Effector CD8-positive, alpha-beta T cell (primary cell): Measurements from ENCODE around the gene OBSL1.

Source experiments
- DNase-seq: peaks from one replicate; lab custom pipeline; 2025; lab: John Stamatoyannopoulos, UW

OBSL1 gene

GRCh38 chr2:219596954-219597551, 25.7 kb upstream of the OBSL1 start:
- no peak for DNase-seq

- no peak for DNase-seq
Observed at GRCh38 chr2:219595256-219595655, 23.9 kb upstream of the OBSL1 start.

GRCh38 chr2:219593154-219593553, 21.8 kb upstream of the OBSL1 start:
- no peak for DNase-seq

- DNase-seq = no peak
Observed at GRCh38 chr2:219592736-219593135, 21.4 kb upstream of the OBSL1 start.

- no peak for DNase-seq
Observed at GRCh38 chr2:219591091-219591490, 19.8 kb upstream of the OBSL1 start.

DNA sequence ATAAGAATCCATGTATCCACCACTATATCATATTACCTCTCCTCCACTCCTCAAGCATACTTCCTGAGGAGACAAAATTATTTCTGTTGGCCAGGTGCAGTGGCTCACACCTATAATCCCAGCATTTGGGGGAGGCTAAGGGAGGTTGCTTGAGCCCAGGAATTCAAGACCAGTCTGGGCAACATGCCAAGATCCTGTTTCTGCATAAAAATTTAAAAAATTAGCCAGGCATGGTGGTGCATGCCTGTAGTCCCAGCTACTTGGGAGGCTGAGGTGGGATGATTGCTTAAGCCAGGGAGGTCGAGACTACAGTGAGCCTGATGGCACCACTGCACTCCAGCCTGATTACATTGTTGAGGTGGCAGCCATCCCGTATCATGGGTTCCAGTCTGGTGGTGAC, 10.0 kb upstream of the OBSL1 start:
- no peak for DNase-seq

GRCh38 chr2:219578811-219579613, 7.7 kb upstream of the OBSL1 start:
- no peak for DNase-seq

- no peak for DNase-seq
Observed at GRCh38 chr2:219576505-219577388, 5.4 kb upstream of the OBSL1 start.

DNA sequence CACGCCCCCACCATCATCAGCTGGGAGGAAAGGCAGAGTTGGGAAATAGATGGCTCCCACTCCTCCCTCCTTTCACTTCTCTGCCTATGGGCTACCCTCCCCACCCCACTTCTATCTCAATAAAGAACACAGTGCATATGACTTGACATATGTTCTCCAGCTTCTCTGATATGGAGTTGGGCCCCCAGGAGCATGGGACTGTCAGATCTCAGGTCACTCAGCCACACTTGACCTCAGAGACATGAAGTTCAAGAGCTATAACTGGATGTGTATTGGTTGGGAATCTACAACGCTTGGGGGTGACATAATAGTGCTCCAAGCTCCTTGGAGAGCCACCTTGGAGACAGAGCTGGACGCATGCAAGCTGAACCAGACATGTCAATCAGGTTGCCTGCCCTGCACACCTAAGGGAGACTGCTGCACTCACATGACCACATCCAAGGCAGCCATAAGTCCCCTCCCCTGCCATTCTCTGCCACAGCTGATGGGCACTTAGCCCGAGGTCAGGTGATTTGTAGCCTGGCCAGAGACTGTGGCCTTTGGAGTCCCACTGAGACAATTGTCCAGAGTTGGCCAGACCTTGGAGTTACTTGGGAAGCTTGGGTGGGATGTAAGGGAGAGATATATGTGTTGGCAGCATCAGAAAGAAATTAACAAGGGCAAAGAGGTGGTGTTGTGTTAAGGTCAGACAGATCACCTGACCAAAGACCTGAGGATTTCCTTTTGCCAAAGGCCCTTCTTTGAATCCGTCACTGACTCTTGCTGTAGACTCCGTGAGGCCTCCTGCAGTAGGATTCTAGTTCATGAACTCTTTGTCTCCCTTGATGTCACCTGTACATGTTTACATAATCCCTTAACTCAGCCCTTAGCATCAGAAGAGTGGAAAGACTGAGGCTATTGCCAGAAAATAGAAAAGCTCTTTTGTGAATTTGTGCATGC, 4.5 kb upstream of the OBSL1 start:
- DNase-seq = no peak

GRCh38 chr2:219574484-219575311, 3.4 kb upstream of the OBSL1 start:
- DNase-seq = no peak

DNA sequence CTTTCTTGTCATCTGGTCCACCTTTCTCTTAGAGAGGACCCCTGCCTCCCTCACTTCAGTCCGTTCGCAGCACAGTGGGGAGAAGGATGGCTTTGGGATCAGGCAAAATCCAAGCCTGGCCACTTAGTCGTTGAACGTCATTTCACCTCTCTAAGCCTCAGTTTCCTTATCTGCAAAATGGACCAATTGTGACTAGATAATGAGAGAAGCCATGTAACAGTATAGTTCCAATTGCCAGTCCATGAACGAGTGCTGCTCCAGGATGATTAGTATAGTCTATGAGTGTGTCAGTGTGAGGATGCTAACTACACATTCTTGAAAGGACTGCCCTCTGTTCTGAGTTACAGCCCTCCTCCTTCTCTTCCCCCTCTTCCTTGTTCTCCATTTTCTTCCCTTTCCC, 1.8 kb upstream of the OBSL1 start:
- no peak for DNase-seq

DNA sequence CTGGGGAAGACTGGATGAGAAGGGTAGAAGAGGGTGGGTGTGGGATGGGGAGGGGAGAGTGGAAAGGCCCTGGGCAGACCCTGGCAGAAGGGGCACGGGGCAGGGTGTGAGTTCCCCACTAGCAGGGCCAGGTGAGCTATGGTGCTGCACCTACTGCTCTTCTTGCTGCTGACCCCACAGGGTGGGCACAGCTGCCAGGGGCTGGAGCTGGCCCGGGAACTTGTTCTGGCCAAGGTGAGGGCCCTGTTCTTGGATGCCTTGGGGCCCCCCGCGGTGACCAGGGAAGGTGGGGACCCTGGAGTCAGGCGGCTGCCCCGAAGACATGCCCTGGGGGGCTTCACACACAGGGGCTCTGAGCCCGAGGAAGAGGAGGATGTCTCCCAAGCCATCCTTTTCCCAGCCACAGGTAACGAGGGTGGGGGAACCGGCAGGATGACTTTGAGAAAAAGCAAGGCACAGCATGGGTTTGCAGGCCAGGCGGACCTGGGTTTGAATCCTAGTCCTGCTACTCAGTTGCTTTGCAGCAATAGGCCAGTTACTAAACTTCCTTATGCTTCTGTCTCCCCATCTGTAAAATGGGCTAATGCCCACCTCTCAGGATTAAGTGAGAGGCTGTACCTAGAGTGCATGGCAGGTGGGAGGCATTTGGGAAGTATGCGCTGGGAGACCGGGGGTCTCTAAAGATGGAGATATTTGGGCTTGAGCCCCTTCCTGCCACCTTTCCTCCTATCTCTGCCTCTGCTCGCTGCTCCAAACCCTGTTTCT, 1.1 kb upstream of the OBSL1 start, which contains the start of gene INHA:
Gene INHA (plus strand): TSS at position 74 of the 765 bp plus-strand sequence. CDS start 65 bp downstream, at position 139.
- no peak for DNase-seq

- no peak for DNase-seq
Observed at GRCh38 chr2:219570924-219571310, 422 bp downstream of the OBSL1 start.

GRCh38 chr2:219570194-219570923, 980 bp downstream of the OBSL1 start:
- DNase-seq = no peak

DNA sequence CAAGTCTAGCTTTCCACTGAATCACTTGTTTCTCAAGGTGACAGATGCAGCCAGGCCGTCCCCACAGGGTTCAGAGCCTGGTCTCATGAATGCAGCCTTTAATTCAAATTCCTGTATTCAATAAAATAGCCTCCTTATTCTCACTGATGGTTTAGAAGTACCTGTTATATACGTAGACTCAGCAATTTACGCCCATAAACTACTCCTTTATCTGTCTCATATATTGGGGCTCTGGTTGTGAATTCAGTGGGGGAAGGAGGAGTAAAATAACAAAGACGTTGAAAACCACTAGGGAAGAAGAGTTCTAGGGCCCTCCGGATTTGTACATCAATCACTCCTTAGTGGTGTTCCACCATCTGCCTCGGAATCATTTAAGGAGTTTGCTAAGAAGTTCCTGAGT, 1.7 kb downstream of the OBSL1 start:
- DNase-seq = no peak

- DNase-seq = no peak
Observed at GRCh38 chr2:219569041-219569440, 2.3 kb downstream of the OBSL1 start.

GRCh38 chr2:219567791-219568361, 3.5 kb downstream of the OBSL1 start:
- DNase-seq = no peak

DNA sequence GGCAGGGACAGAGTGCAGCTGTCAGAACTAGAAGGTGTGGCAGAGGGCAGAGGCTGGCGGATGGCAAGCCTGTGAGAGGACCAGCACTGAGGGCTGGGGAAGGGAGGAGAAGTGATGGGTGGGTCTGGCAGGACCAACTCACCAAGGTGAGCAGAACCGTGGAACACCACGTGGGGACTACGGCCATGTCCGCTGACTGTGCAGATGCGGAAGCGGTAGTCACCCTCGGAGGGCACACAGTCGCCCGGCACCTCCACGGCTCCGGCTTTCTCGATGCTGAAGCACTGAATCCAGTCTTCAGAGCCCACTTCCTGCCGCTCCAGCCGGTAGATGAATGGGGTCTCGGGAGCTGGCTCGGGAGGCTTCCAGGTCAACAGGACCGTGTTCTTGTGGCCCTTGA, 4.2 kb downstream of the OBSL1 start:
- DNase-seq = no peak

- DNase-seq = no peak
Observed at GRCh38 chr2:219566640-219567039, 4.7 kb downstream of the OBSL1 start.
